Measurements from ENCODE around the gene KCNH1.

DNA sequence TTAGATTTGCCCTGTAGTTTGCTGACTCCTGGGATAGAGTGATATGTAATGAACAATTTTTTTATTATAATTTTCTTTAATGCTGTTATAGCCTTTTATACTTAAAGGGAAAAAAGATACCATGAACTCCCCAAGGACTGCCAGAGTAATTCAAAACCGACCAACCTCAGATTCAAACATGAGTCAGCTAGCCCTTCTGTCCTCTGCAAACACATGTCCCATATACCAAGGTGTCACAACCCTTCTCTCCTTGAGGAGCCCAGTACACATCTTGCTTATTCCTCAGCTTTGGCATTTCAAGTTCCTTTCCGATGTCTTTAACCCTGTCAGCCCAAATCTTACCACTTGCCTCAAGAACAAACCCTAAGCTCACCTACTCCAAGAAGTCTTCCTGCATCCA is 184.9 kb downstream of the KCNH1 start:
- no peak for TF ChIP-seq RCOR1 (IDR thresholded peaks at IDR 0.05; ENCODE audit: insufficient replicate concordance, low read length)
- TF ChIP-seq MAFK (IDR thresholded peaks at IDR 0.05; ENCODE audit: low read depth, low read length), result no peak
- TF ChIP-seq, protein P1, sequence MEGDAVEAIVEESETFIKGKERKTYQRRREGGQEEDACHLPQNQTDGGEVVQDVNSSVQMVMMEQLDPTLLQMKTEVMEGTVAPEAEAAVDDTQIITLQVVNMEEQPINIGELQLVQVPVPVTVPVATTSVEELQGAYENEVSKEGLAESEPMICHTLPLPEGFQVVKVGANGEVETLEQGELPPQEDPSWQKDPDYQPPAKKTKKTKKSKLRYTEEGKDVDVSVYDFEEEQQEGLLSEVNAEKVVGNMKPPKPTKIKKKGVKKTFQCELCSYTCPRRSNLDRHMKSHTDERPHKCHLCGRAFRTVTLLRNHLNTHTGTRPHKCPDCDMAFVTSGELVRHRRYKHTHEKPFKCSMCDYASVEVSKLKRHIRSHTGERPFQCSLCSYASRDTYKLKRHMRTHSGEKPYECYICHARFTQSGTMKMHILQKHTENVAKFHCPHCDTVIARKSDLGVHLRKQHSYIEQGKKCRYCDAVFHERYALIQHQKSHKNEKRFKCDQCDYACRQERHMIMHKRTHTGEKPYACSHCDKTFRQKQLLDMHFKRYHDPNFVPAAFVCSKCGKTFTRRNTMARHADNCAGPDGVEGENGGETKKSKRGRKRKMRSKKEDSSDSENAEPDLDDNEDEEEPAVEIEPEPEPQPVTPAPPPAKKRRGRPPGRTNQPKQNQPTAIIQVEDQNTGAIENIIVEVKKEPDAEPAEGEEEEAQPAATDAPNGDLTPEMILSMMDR (conservative IDR thresholded peaks at IDR 0.05; ENCODE audit: low read depth, low read length), result no peak
- no peak for TF ChIP-seq CEBPB (IDR thresholded peaks at IDR 0.05; ENCODE audit: low read depth, low read length)
- TF ChIP-seq POLR2A (IDR thresholded peaks at IDR 0.05; ENCODE audit: low read depth, low read length), result no peak
- TF ChIP-seq, protein P2, sequence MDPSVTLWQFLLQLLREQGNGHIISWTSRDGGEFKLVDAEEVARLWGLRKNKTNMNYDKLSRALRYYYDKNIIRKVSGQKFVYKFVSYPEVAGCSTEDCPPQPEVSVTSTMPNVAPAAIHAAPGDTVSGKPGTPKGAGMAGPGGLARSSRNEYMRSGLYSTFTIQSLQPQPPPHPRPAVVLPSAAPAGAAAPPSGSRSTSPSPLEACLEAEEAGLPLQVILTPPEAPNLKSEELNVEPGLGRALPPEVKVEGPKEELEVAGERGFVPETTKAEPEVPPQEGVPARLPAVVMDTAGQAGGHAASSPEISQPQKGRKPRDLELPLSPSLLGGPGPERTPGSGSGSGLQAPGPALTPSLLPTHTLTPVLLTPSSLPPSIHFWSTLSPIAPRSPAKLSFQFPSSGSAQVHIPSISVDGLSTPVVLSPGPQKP (IDR thresholded peaks at IDR 0.05; ENCODE audit: borderline replicate concordance, low read depth, low read length), result no peak
- no peak for TF ChIP-seq MXI1 (IDR thresholded peaks at IDR 0.05; ENCODE audit: borderline replicate concordance, low read depth, low read length)
- TF ChIP-seq RAD21 (IDR thresholded peaks at IDR 0.05; ENCODE audit: low read length), result no peak
- no peak for TF ChIP-seq BHLHE40 (IDR thresholded peaks at IDR 0.05; ENCODE audit: low read depth, low read length)
- no peak for TF ChIP-seq RFX5 (IDR thresholded peaks at IDR 0.05; ENCODE audit: low read depth, low read length)
